KMS-11 (cell line): ENCODE results near the gene ENOX2.

Source experiments
- H2AFZ ChIP-seq: fragments of 200-600 bp; sonication (generic); 2 replicates; pipeline ENCODE4 v1.6.1; 2016; ENCODE audit warnings: antibody characterized with exemption, mixed run types, low read depth
- H3K27ac ChIP-seq: fragments of 200-600 bp; sonication (generic); 2 replicates; pipeline ENCODE4 v1.6.1; 2016; ENCODE audit warnings: mild to moderate bottlenecking, mixed run types
- H3K27me3 ChIP-seq: fragments of 200-600 bp; sonication (generic); 2 replicates; pipeline ENCODE4 v1.6.1; 2017; ENCODE audit warnings: mild to moderate bottlenecking, low read depth, mixed run types, moderate library complexity; ENCODE audit not compliant: insufficient read depth
- H3K36me3 ChIP-seq: fragments of 200-600 bp; sonication (generic); 2 replicates; pipeline ENCODE4 v1.6.1; 2017; ENCODE audit warnings: mild to moderate bottlenecking, mixed run types; ENCODE audit not compliant: insufficient read depth
- H3K4me1 ChIP-seq: fragments of 200-600 bp; sonication (generic); 2 replicates; pipeline ENCODE4 v1.6.1; 2016; ENCODE audit warnings: mild to moderate bottlenecking, low read depth, mixed run types; ENCODE audit not compliant: poor library complexity, severe bottlenecking
- H3K4me2 ChIP-seq: fragments of 200-600 bp; sonication (generic); 2 replicates; pipeline ENCODE4 v1.7.0; 2016; ENCODE audit warnings: mild to moderate bottlenecking, mixed run types
- H3K4me3 ChIP-seq: fragments of 200-600 bp; sonication (generic); IDR thresholded peaks from 2 replicates; pipeline ENCODE4 v1.6.1; 2017; ENCODE audit warnings: low read depth, low read length, mixed read lengths; ENCODE audit not compliant: insufficient read depth
- H3K79me2 ChIP-seq: fragments of 200-600 bp; sonication (generic); 2 replicates; pipeline ENCODE4 v1.6.1; 2016; ENCODE audit warnings: low read depth, mixed run types; ENCODE audit not compliant: insufficient read depth
- H3K9ac ChIP-seq: fragments of 200-600 bp; sonication (generic); 2 replicates; pipeline ENCODE4 v1.6.1; 2016; ENCODE audit warnings: mild to moderate bottlenecking, mixed run types
- H4K20me1 ChIP-seq: fragments of 200-600 bp; sonication (generic); 2 replicates; pipeline ENCODE4 v1.6.1; 2016; ENCODE audit warnings: mild to moderate bottlenecking, mixed run types; ENCODE audit not compliant: insufficient read depth
- CTCF ChIP-seq: fragments of 200-600 bp; sonication (generic); conservative IDR thresholded peaks from 2 replicates; pipeline ENCODE4 v1.6.1; 2017; ENCODE audit warnings: low read depth, mild to moderate bottlenecking, antibody characterized with exemption, low read length, moderate library complexity, mixed read lengths

ENOX2 gene

DNA sequence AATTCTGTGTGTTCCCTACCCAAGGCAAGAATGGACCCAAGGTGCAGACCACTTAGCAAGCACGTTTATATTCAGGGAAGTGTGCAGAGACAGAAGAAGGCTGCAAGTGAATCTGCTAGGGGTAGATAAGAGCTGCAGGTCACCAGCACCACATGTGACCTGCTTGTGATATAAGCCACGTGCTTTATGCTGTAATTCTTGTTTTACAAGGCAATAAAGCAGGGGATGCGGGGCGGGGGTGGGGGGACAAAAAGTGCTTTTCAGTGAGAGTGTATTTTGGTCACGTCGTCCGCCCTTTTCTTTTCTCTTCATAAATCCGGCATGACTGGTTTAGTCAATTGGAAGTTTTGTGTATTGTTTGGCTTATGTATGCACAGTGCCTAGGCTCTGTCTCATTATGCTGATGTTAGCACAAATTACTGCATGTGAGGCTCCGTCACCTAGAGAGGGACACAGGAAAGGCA is 308.5 kb downstream of the ENOX2 start:
- no peak overlapping the region for H3K4me2 ChIP-seq
- H3K4me3 ChIP-seq = no peak overlapping the region
- H3K27me3 ChIP-seq = no peaks in the 10 kb centered on the region

DNA sequence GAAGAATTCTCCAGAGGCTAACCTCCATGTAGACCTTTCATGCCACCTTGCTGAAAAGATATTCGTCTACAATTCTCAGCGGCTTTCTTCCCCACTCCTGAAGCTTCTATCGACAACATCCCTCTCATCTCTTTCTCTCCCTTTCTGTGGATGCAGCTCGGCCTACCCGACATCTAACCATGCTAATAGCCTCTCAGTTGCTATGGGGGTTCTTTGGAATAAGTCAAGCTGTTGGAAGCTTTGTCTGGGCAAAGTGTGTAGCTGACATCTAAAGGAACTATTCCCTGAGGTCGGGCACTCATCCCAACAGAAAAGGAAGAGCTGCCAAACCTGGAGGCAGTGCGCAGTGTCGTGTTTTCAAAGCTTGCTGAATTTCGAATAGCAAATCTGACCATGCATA is 309.1 kb downstream of the ENOX2 start:
- no peaks in the 10 kb centered on the region for H3K27me3 ChIP-seq
- H3K4me2 ChIP-seq = no peak overlapping the region
- H4K20me1 ChIP-seq = no peaks in the 10 kb centered on the region
- H2AFZ ChIP-seq = no peak overlapping the region
- no peak overlapping the region for H3K4me3 ChIP-seq
- H3K4me1 ChIP-seq = no peaks in the 10 kb centered on the region
- no peak for TF ChIP-seq CTCF
- no peaks in the 10 kb centered on the region for H3K79me2 ChIP-seq
- H3K9ac ChIP-seq = no peak overlapping the region
- H3K27ac ChIP-seq = no peak overlapping the region
- no peaks in the 10 kb centered on the region for H3K36me3 ChIP-seq

More for the DNA sequence above, 308.5 kb downstream of the ENOX2 start:
- Histone ChIP-seq H4K20me1 (no peaks in the 10 kb centered on the region), H3K27ac (no peak overlapping the region), H3K79me2 (no peaks in the 10 kb centered on the region), H3K36me3 (no peaks in the 10 kb centered on the region), H3K4me1 (no peaks in the 10 kb centered on the region), H3K9ac (no peak overlapping the region), H2AFZ (no peak overlapping the region)
- TF ChIP-seq CTCF = no peak

DNA sequence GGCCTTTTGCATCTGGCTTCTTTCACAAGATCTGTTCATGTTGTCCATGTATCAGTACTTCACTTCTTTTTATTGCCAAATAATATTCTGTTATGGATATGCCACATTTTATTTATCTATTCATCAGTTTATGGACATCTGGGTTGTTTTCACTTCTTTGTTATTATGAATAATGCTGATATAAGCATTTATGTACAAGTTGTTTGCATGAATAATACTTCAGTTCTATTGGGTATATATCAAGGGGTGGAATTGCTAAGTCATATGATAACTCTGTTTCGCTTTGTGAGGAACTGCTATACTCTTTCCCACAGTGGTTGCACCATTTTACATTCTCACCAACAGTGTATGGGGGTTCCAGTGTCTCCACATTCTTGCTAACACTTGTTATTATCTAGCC is 310.8 kb downstream of the ENOX2 start:
- Histone ChIP-seq H4K20me1 (no peaks in the 10 kb centered on the region), H3K4me1 (no peaks in the 10 kb centered on the region), H3K27ac (no peak overlapping the region)

GRCh38 chrX:130578906-130579305 is 324.1 kb downstream of the ENOX2 start:
- no peak overlapping the region for H3K9ac ChIP-seq
- H2AFZ ChIP-seq = no peak overlapping the region
- no peaks in the 10 kb centered on the region for H3K36me3 ChIP-seq
- no peak overlapping the region for H3K27ac ChIP-seq
- H4K20me1 ChIP-seq = no peaks in the 10 kb centered on the region
- H3K4me3 ChIP-seq = no peak overlapping the region
- TF ChIP-seq CTCF = no peak
- peaks cover 8% of the 10 kb centered on the region for H3K4me1 ChIP-seq
- H3K79me2 ChIP-seq = no peaks in the 10 kb centered on the region
- H3K27me3 ChIP-seq = no peaks in the 10 kb centered on the region
- H3K4me2 ChIP-seq = no peak overlapping the region

More for the DNA sequence above, 310.8 kb downstream of the ENOX2 start:
- Histone ChIP-seq H3K4me2 (no peak overlapping the region), H3K9ac (no peak overlapping the region), H3K36me3 (no peaks in the 10 kb centered on the region), H2AFZ (no peak overlapping the region), H3K79me2 (no peaks in the 10 kb centered on the region), H3K4me3 (no peak overlapping the region), H3K27me3 (no peaks in the 10 kb centered on the region)
- no peak for TF ChIP-seq CTCF
